ENCODE data around the gene AQP2. TPM values are rescaled to one million over a fixed set of nuclear protein-coding genes. Genes with fewer than 3 reads are reported as not detected.
A peak's percentile ranks its signal among the peaks of the same experiment; 100 is the strongest.

The AQP2 gene
- total RNA-seq, 1 donor from 2014 or later, result not detected

DNA sequence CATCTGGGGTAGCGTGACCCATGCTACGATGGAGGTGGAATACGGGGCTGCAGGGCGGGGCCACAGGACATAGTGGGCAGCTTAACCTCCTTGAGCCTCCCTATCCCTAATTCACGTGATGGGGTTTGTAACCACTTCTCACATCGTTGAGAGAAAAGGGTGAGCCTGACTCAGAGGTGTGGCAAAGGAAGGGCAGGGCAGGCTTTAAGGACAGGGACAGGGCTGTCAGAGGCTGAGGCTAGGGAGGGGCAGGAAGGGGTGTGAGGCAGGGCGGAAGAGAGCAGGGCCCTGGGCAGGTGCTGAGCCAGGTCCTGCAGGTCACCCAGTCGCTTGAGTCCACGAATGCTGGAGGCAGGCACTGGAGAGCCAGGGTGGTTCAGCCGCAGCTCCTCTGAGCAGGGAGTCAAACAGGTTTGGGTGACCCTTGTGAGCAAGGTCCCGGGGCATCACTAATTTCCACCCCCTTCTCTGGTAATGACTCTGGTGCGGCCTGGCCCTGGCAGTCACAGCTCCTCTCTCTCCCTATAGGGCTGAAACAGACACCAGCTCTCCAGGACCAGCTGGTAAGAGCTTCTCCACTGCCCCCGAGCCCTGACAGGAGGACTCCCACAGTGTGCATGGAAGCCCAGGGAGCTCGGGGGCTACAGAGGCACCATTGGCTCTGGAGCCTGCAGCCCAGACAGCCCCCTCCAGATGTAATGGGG lies 7.5 kb upstream of the AQP2 start:
- intact Hi-C loops (cut with DNase I), result no loop called here
- no peaks in the 10 kb centered on the region for H3K36me3 ChIP-seq
- no peaks in the 10 kb centered on the region for H3K9me3 ChIP-seq
- H3K4me1 ChIP-seq, result peaks cover 16% of the 10 kb centered on the region
- H3K4me3 ChIP-seq, result no peak overlapping the region
- H3K27me3 ChIP-seq, result no peaks in the 10 kb centered on the region
- no peak for DNase-seq (ENCODE audit: extremely low spot score in 2 of 2)
- H3K27ac ChIP-seq, result no peak overlapping the region
- no peak for TF ChIP-seq POLR2A (IDR thresholded peaks at IDR 0.05)
- no peak for TF ChIP-seq POLR2AphosphoS5 (IDR thresholded peaks at IDR 0.05; ENCODE audit: insufficient read depth in 1 of 2, low read depth in 1 of 2)
- TF ChIP-seq, protein P1, sequence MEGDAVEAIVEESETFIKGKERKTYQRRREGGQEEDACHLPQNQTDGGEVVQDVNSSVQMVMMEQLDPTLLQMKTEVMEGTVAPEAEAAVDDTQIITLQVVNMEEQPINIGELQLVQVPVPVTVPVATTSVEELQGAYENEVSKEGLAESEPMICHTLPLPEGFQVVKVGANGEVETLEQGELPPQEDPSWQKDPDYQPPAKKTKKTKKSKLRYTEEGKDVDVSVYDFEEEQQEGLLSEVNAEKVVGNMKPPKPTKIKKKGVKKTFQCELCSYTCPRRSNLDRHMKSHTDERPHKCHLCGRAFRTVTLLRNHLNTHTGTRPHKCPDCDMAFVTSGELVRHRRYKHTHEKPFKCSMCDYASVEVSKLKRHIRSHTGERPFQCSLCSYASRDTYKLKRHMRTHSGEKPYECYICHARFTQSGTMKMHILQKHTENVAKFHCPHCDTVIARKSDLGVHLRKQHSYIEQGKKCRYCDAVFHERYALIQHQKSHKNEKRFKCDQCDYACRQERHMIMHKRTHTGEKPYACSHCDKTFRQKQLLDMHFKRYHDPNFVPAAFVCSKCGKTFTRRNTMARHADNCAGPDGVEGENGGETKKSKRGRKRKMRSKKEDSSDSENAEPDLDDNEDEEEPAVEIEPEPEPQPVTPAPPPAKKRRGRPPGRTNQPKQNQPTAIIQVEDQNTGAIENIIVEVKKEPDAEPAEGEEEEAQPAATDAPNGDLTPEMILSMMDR (IDR thresholded peaks at IDR 0.05), result no peak

DNA sequence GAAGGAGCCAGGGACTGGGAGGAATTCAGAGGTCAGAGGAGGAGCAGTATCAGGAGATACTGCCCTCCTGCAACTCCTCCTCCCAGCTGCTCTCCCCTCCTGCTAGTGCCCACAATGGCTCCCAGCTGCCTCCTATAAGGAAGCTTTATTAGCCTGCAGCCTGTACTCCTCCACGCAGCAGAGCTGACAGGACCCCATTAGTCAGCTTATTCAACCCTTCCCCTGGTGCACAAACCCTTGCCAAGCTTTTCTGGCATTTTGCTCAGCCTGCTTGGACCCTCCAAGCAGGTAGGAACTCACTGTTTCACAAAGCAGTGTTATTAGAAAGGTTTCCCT lies 6.9 kb upstream of the AQP2 start:
- no peak for DNase-seq (ENCODE audit: extremely low spot score in 2 of 2)
- Histone ChIP-seq H3K9me3 (no peaks in the 10 kb centered on the region), H3K4me1 (peaks cover 16% of the 10 kb centered on the region), H3K36me3 (no peaks in the 10 kb centered on the region), H3K27ac (no peak overlapping the region), H3K27me3 (no peaks in the 10 kb centered on the region), H3K4me3 (no peak overlapping the region)
- TF ChIP-seq, protein P1 (IDR thresholded peaks at IDR 0.05), result no peak
- TF ChIP-seq POLR2AphosphoS5 (IDR thresholded peaks at IDR 0.05; ENCODE audit: insufficient read depth in 1 of 2, low read depth in 1 of 2) (no peak), POLR2A (IDR thresholded peaks at IDR 0.05) (no peak)
- intact Hi-C loops (cut with DNase I), result no loop called here

DNA sequence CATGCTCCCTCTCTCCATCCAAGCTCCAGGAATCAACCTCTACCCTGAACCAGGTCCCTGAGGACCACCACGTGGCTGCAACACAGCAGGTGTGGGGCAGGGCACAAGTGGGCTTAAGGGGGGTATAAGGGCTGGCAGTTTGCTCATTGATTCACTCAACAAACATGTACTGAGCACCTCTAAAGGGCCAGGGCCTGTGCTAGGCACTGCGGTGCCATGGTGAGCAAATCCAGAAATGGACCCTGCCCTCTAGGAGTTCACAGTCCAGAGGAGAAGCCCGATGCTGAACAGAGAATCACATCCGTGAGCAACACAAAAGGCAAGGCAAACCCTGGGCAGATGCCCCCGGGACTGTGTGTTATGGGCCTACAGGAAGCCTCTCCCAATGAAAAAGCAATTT lies 6.5 kb upstream of the AQP2 start:
- DNase-seq (ENCODE audit: extremely low spot score in 2 of 2), result no peak
- Histone ChIP-seq H3K4me3 (no peak overlapping the region), H3K27me3 (no peaks in the 10 kb centered on the region), H3K36me3 (no peaks in the 10 kb centered on the region), H3K4me1 (peaks cover 16% of the 10 kb centered on the region), H3K9me3 (no peaks in the 10 kb centered on the region), H3K27ac (no peak overlapping the region)
- TF ChIP-seq POLR2AphosphoS5 (IDR thresholded peaks at IDR 0.05; ENCODE audit: insufficient read depth in 1 of 2, low read depth in 1 of 2), result no peak
- intact Hi-C loops (cut with DNase I), result no loop called here

GRCh38 chr12:49944718-49945117 lies 5.8 kb upstream of the AQP2 start:
- Histone ChIP-seq H3K4me1 (peaks cover 16% of the 10 kb centered on the region), H3K36me3 (no peaks in the 10 kb centered on the region), H3K27ac (peak overlapping the region; percentile 66), H3K27me3 (no peaks in the 10 kb centered on the region), H3K9me3 (no peaks in the 10 kb centered on the region), H3K4me3 (no peak overlapping the region)
- no peak for DNase-seq (ENCODE audit: extremely low spot score in 2 of 2)
- TF ChIP-seq POLR2AphosphoS5 (IDR thresholded peaks at IDR 0.05; ENCODE audit: insufficient read depth in 1 of 2, low read depth in 1 of 2), result no peak
- TF ChIP-seq, protein P1 (IDR thresholded peaks at IDR 0.05), result no peak
- TF ChIP-seq POLR2A (IDR thresholded peaks at IDR 0.05), result no peak
- intact Hi-C loops (cut with DNase I), result no loop called here

DNA sequence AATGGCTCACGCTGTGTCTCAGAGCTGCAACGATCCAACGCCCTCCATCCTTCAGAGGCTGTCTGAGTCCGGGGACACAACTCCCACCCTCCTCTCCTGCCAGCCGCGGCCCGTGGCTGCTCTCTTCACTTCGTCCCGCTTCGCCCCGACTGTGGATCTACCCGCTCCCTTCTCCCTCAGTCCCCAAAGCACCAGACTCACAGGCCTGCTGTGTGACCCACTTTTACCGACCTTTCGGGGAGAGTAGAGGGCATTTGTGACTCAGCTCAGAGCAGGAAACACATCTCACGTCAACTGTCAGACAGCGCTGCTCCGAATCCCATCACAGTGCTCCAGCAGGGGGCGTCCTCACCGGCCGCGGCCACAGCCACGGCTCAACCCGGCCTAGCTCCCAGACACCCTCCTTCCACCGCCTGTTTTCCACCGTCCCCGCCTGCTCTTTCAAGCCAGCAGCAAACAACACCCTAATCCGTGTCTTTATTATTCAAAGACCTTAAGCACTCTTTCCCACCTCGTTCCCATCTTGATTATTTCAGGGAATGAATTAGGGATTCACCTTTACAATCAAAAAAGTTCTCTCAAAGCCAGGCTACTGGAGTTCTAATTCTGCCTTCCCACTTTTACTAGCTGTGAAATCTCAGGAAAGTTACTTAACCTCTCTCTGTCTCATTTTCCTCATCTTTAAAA lies 5.0 kb upstream of the AQP2 start:
- no peaks in the 10 kb centered on the region for H3K9me3 ChIP-seq
- no peak for DNase-seq (ENCODE audit: extremely low spot score in 2 of 2)
- H3K4me3 ChIP-seq, result peak overlapping the region; percentile 18 to 29
- intact Hi-C loops (cut with DNase I), result no loop called here
- peaks cover 16% of the 10 kb centered on the region for H3K4me1 ChIP-seq
- TF ChIP-seq POLR2AphosphoS5 (IDR thresholded peaks at IDR 0.05; ENCODE audit: insufficient read depth in 1 of 2, low read depth in 1 of 2), result peak; percentile 57 to 60
- TF ChIP-seq, protein P1 (IDR thresholded peaks at IDR 0.05), result peak; percentile 62 to 65 (median 63)
- TF ChIP-seq POLR2A (IDR thresholded peaks at IDR 0.05), result no peak
- no peaks in the 10 kb centered on the region for H3K27me3 ChIP-seq
- peak overlapping the region; percentile 66 for H3K27ac ChIP-seq
- H3K36me3 ChIP-seq, result no peaks in the 10 kb centered on the region
